Activated effector memory CD4-positive, alpha-beta T cell treated with anti-CD3 and anti-CD28 coated beads, Interleukin-2, amount 50 U/mL, for 16 hours (primary cell): ENCODE measurements around the gene ITGAX.
A peak's percentile ranks its signal among the peaks of the same experiment; 100 is the strongest.
"Not testable (repeated sequence)": the region's sequence is repeated elsewhere in the genome, so short reads cannot be mapped to it uniquely, and the experiment has no call there.

Experiments
- DNase-seq: peaks from one replicate; pipeline ENCODE4 v3.0.0-alpha.2; 2020

Gene ITGAX

DNA sequence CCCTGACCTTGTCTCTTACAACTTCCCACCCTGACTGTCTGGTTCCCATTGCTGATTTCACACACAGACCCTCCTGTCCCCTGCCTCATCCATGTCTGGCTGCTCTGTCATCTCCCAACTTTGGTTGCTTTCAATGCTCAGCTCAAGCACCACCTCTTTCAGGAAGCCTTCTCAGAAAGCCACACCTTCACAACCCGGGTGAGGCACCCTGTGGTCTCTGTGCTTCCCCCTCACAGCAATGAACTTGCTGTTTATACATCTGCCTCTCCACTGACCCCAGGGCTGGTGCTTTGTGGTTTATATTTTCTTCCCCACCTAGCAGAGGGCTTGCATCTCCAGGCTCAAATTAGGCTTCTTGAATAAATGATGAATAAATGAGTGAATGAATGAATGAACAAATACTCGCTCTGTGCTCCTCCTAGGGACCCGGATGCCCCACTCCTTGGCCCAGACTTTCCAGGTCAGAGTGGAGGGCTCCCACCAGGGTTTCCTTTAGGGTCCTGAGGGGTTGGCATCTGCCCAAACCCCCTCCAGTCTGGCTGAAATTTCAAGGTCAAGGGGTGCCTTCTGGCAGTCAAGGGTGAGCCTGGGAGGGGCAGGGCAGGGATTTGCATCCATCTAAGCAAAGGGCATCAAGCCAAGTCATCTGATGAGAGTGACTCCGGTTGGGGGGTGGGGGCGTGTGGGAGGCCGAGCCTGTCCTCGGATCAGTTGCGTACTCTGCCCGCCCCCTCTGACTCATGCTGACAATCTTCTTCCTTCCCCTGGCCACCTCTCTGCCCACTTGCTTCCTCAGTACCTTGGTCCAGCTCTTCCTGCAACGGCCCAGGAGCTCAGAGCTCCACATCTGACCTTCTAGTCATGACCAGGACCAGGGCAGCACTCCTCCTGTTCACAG is at the start of gene ITGAX:
TSS of gene ITGAX (plus strand) at position 783 of the 898 bp plus-strand sequence. CDS start at position 862, 79 bp downstream.
- peak; percentile 77 for DNase-seq

DNA sequence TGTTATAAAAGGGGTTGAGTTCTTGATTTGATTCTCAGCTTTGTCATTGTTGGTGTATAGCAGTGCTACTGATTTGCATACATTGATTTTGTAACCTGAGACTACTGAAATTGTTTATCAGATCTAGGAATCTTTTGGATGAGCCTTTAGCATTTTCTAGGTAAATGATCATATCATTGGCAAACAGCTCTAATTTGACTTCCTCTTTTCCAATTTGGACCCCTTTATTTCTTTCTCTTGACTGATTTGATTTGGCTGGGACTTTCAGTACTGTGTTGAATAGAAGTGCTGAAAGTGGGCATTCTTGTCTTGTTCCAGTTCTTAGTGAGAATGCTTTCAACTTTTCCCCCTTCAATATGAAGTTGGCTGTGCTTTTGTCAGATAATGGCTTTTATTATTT is 49.8 kb upstream of the ITGAX start:
- no peak for DNase-seq

DNA sequence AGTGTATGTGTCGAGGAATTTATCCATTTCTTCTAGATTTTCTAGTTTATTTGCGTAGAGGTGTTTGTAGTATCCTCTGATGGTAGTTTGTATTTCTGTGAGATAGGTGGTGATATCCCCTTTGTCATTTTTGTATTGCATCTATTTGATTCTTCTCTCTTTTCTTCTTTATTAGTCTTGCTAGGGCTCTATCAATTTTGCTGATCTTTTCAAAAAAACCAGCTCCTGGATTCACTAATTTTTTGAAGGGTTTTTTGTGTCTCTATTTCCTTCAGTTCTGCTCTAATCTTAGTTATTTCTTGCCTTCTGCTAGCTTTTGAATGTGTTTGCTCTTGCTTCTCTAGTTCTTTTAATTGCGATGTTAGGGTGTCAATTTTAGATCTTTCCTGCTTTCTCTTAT is 46.6 kb upstream of the ITGAX start:
- DNase-seq, result not testable (repeated sequence)

DNA sequence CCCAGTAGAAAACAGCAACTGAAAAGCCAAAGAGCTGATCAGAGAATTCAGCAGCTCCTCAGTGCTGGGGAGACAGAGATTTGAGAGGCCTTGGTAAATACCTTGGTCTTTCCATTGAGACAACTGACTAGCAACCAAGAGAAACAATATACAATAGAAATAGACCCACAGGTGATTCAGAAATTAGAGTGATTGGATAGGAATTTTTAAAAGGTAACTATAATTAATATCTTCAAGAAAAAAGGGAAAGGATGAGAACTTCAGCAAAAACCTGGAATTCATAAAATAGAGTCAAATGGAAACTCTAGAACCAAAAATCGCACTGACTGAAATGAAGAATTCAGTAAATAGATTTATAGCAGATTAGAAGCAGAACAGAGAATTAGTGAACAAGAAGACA is 32.5 kb upstream of the ITGAX start:
- no peak for DNase-seq

DNA sequence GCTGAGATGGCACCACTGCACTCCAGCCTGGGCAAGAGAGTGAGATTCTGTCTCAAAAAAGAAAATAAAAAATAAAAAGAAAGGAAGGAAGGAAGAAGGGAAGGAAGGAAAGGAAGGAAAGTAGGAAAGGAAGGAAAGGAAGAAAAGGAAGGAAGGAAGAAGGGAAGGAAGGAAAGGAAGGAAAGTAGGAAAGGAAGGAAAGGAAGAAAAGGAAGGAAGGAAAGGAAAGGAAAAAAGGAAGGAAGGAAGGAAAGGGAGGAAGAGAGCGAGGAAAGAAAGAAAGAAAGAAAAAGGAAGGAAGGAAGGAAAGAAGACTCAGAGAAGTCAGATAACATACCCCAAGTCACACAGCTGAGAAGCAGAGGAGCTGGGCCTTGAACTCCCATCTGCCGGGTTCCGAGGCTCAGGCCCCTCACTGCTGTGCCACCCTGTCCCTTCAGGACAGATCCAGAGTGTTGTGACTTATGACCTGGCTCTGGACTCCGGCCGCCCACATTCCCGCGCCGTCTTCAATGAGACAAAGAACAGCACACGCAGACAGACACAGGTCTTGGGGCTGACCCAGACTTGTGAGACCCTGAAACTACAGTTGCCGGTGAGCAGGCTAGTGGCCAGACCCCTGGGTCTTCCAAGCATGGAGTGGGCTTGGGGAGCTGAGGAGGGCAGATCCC is 30.9 kb upstream of the ITGAX start:
- no peak for DNase-seq

DNA sequence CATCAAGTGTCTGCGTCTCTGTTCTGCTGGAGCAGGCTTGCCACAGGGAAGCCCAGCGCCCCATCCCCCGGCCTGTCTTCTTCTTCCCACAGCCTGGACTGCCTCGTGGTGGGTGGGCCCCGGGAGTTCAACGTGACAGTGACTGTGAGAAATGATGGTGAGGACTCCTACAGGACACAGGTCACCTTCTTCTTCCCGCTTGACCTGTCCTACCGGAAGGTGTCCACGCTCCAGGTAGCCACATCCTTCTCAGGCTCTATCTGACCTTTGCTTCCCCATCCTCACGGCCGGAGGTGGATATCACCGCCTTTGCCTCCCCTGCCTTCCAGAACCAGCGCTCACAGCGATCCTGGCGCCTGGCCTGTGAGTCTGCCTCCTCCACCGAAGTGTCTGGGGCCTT is 29.8 kb upstream of the ITGAX start:
- no peak for DNase-seq

DNA sequence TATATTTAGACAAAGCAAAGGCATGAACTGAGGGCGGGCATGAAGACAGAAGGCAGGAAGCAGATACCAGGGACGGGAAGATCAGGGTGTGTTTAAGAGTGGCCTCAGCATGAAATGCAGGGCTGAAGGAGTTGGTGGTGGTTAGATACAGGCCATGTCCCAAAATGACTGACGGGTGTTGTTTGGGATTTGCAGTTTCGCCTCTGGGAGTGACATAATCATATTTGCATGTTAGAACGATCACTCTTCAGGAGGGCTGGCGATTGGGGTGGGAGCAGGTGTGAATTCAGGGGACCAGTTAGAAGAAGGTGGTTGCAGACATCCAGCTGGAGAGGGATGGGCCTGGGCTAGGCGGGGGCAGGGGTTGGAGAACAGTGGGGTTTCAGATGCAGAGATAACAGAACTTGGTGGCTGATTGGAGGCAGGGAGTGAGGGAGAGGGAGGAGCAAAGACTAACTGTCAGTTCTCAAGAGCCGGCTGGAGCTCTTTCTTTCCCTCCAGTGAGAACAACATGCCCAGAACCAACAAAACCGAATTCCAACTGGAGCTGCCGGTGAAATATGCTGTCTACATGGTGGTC is 27.2 kb upstream of the ITGAX start:
- peak; percentile 33 for DNase-seq

DNA sequence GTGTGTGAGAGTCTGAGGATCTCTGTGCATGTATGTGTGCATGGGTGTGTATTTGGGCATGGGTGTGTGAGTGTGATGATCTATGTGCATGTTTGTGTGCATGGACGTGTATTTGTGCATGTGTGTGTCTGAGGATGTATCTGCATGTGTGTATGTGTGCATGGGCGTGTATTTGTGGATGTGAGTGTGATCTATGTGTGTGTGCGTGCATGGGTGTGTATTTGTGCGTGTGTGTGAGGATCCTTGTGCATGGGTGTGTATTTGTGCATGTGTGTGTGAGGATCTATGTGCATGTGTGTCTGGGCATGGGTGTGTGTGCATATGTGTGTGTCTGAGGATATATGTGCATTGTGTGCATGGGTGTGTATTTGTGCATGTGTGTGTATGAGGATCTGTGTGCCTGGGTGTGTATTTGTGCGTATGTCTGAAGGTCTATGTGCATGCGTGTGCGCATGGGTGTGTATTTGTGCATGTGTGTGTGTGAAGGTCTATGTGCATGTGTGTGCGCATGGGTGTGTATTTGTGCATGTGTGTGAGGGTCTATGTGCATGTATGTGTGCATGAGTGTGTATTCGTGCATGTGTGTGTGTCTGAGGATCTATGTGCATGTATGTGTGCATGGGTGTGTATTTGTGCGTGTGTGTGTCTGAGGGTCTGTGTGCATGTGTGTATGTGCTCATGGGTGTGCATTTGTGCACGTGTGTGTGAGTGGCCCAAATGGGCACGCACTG is 26.5 kb upstream of the ITGAX start:
- peak; percentile 27 for DNase-seq

DNA sequence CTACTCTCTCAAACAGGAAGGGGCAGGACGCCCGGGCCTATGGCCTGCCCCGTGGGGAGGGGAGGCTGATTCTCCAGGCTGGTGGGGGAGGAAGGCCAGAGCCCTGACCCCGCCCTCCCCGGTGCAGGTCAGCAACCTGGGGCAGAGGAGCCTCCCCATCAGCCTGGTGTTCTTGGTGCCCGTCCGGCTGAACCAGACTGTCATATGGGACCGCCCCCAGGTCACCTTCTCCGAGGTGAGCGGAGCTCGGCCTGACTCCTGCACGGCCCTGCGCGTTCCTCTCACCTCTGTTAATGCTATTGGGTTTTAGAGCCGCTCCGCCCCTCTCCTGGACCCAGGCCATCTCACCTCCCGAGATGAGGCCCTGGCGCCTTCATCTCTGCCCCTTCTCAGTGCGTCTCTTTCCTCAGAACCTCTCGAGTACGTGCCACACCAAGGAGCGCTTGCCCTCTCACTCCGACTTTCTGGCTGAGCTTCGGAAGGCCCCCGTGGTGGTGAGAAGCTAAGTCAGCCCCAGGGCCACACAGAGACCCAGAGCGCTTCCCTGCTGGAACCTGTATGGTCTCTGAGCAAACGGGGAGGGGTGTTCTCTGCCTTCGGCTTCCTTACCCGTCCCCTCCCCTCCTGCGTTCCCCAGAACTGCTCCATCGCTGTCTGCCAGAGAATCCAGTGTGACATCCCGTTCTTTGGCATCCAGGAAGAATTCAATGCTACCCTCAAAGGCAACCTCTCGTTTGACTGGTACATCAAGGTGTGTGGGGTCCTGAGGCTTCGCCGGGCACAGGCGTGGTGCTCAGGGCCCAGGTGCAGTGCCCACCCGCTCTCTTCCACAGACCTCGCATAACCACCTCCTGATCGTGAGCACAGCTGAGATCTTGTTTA is 25.1 kb upstream of the ITGAX start:
- DNase-seq, result peak; percentile 61

DNA sequence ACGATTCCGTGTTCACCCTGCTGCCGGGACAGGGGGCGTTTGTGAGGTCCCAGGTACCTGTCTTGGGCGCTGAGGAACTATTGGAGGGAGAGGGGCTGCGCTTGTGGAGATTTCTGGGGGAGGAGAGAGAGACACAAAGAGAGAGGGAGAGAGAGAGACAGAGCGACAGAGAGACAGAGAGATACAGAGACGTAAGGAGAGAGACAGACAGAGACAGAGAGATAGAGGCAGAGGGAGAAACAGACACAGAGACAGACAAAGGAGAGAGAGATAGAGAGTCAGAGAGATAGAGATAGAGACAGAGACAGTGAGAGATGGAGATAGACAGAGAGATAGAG is 24.5 kb upstream of the ITGAX start:
- peak; percentile 57 for DNase-seq

DNA sequence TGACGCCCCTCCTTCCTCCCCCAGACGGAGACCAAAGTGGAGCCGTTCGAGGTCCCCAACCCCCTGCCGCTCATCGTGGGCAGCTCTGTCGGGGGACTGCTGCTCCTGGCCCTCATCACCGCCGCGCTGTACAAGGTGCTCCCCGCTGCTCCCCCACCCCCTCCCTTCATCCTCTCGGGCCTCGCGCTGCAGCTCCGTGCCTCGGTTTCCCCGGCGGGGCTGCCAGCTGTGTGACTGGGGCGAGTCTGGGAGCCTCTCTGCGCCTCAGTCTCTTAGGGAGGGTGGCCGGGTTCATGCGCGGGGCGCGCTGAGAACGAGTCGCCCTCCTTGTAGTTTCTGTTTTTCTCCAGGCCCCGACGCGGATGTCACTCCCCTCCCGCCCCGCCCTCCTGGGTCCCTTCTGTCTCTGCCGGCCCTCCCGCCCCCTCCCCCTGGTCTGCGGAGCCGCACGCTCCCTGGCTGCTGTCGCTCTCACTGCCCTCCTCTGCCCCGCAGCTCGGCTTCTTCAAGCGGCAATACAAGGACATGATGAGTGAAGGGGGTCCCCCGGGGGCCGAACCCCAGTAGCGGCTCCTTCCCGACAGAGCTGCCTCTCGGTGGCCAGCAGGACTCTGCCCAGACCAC is 23.7 kb upstream of the ITGAX start:
- peak; percentile 65 for DNase-seq

DNA sequence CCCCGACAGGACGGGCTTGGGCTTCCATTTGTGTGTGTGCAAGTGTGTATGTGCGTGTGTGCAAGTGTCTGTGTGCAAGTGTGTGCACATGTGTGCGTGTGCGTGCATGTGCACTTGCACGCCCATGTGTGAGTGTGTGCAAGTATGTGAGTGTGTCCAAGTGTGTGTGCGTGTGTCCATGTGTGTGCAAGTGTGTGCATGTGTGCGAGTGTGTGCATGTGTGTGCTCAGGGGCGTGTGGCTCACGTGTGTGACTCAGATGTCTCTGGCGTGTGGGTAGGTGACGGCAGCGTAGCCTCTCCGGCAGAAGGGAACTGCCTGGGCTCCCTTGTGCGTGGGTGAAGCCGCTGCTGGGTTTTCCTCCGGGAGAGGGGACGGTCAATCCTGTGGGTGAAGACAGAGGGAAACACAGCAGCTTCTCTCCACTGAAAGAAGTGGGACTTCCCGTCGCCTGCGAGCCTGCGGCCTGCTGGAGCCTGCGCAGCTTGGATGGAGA is 23.1 kb upstream of the ITGAX start:
- DNase-seq, result peak; percentile 47

DNA sequence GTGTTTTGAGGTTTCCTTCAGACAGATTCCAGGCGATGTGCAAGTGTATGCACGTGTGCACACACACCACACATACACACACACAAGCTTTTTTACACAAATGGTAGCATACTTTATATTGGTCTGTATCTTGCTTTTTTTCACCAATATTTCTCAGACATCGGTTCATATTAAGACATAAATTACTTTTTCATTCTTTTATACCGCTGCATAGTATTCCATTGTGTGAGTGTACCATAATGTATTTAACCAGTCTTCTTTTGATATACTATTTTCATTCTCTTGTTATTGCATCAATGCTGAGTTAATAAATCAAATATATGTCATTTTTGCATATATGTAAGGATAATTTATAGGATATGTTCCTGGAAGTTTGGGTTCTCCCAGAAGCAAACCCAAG is 22.4 kb upstream of the ITGAX start:
- no peak for DNase-seq

DNA sequence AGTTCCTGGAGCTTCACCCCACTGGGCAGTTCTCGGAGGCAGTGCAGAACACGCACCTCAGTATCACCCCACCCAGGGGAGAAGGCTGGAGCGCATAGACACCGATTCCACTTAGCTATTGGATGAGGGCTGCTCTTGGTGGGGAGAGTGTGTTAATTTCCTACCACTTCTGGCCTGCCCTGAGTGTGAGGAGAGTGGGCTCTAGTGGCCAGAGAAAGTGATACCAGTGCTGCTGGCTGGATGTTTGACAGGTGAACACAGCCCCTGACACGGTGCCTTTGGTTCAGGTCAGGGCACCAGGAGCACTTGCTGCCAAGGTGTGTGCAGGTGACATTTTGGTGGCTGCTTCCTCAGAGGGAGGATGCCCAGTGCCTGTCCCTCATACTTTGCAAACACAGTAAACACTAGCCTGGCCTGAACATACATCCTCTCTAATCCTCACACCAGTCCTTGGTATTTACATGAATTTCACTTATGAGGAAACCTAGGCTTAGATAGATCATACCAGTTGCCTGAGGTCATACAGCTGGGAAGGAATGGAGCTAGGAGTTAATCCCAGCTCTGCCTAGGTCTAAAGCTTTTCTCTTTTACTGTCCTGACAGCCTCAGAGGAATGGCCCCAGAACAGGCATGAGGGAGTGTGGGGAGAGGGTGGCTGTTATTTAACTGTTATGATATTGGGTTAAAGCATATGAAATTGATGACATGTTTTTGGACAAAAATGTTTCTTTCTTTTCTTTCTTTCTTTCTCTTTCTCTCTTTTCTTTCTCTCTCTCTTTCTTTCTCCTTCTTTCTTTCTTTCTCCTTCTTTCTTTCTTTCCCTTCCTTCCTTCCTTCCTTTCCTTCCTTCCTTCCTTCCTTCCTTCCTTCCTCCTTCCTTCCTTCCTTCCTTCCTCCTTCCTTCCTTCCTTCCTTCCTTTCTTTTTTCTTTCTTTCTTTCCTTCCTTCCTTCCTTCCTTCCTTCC is 21.0 kb upstream of the ITGAX start:
- peak; percentile 67 for DNase-seq

DNA sequence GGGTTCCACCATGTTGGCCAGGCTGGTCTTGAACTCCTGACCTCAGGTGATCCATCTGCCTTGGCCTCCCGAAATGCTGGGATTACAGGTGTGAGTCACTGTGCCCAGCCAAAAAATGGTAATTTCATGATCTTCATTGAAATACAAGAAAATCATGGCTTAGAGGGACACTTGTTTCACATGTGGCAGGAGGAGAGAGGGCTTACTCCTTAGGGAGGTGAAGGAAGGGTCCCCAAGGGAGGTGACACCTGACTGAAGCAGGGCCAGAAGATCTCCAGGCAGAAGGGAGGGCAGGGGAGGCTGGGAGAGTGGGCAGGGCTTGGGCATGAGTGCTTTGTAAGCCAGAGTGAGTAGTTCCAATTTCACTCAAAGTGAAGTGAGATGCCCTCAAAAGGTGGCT is 20.0 kb upstream of the ITGAX start:
- DNase-seq, result no peak

DNA sequence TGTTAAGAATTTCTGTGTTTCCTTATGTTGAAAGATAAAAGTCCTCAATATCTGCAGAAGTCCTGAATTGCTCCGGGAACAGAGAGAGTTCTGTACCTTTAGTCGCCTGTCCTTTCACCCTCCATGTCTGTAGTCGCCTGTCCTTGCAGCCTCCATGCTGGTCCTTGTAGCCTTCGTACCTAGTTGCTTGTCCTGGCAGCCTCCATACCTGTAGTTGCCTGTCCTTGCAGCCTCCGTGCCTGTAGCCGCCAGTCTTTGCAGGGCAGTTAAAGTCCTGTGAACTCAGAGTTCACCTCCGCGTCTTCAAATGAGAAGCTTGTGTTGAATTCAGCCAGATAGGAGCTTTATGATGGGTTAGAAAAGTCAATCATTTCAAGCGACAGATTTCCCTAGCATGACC is 19.5 kb upstream of the ITGAX start:
- peak; percentile 31 for DNase-seq

DNA sequence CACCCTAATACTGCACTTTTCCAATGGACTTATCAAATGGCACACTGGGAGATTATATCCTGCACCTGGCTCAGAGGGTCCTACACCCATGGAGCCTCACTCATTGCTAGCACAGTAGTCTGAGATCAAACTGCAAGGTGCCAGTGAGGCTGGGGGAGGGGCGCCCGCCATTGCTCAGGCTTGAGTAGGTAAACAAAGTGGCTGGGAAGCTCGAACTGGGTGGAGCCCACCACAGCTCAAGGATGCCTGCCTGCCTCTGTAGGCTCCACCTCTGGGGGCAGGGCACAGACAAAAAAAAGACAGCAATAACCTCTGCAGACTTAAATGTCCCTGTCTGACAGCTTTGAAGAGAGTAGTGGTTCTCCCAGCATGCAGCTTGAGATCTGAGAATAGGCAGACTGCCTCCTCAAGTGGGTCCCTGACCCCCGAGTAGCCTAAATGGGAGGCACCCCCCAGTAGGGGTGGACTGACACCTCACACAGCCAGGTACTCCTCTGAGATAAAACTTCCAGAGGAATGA is 16.8 kb upstream of the ITGAX start:
- peak; percentile 41 for DNase-seq

DNA sequence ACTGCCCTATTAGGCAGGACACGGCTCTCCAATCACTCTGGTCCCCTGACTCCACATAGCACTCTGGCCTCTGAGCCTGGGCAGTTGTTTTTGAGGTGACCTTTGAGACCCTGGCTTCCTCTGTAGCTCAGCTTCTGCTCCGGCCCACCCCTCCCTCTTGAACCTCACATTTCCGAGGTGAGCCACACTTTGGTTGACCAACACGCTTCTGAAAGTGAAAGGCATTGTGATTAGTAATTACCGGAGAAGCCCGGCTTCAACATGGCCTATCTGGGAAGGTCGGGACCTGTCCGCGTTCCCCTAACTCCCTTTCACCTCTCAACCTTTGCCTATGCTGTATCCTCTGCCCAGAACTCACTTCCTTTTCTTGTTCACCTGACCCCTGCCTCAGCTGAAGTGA is 10.3 kb upstream of the ITGAX start:
- DNase-seq, result peak; percentile 49

DNA sequence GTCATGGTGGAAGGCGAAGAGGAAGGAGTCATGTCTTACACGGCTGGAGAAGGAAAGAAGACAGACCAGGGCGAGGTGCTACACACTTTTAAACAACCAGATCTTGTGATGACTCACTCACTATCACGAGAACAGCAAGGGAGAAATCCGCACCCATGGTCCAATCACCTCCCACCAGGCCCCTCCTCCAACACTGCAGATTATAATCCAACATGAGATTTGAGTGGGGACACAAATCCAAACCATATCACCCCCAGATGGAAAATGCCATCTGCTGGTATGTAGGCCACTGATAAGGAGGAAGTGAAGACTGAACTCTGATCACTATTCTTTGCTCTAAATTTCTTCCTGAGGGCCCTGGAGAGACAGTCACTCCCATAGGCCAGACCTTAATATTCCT is 7.5 kb upstream of the ITGAX start:
- DNase-seq, result no peak

DNA sequence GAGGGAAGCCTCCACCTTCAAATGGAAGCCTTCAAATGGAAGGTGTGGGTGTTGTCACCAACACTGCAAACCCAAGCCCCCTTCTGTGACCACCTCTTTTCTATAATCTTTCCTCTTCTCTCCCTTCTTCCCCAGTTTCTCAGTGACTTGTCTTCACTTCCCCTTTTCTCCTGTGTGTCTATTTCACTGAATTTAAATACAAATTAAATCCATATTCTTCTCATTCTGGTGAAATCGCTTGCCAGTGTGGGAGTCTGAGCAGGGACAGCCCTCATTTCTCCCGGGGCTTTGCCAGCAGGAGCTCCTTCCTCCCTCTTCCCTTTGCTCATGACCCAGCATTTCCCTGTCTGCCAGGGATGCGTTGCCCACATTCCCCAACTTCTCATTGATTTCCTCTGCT is 6.4 kb upstream of the ITGAX start:
- no peak for DNase-seq
